ENCODE results near the gene KAT7.
A peak's percentile ranks its signal among the peaks of the same experiment; 100 is the strongest.

KAT7 gene

DNA sequence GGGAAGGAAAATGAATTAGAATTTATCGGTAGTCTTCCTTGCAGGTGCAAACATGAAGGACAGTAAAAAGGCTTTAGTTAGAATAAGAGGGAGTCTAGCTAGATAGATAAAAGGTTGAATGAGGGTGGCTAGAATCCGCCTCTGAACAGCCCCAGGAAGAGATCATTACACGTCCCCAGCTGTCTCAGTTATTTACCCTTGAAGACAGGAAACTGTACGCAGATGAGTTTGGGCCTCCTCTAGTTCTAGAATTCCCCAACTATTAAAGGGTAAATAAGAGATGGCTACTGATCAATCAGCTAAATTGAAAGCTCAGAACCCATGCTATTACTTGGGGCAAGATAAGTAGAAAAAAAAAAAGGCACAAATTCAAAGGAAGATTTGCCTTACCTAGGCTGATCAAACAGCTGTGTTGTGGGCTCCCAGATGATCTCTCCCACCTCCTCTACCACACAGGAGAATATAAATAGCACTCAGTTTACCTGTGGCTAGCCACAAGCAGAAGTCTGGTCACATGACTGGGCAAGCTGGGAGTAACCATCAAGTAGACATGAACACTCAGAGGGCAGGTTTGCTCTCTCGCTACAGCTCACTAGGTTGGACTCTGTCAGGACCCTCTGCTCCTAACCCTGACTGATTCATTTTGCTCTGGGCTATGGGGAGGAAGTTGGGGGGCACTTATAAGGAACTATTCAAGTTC lies 41.5 kb upstream of the KAT7 start:
- DNase-seq (ENCODE audit: low read depth) = no peak
- no peak overlapping the region for H3K4me3 ChIP-seq (replicated peaks; ENCODE audit: low read depth, low read length)
- TF ChIP-seq, protein P1, sequence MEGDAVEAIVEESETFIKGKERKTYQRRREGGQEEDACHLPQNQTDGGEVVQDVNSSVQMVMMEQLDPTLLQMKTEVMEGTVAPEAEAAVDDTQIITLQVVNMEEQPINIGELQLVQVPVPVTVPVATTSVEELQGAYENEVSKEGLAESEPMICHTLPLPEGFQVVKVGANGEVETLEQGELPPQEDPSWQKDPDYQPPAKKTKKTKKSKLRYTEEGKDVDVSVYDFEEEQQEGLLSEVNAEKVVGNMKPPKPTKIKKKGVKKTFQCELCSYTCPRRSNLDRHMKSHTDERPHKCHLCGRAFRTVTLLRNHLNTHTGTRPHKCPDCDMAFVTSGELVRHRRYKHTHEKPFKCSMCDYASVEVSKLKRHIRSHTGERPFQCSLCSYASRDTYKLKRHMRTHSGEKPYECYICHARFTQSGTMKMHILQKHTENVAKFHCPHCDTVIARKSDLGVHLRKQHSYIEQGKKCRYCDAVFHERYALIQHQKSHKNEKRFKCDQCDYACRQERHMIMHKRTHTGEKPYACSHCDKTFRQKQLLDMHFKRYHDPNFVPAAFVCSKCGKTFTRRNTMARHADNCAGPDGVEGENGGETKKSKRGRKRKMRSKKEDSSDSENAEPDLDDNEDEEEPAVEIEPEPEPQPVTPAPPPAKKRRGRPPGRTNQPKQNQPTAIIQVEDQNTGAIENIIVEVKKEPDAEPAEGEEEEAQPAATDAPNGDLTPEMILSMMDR (IDR thresholded peaks at IDR 0.05; ENCODE audit: low read length, missing control alignments) = no peak

DNA sequence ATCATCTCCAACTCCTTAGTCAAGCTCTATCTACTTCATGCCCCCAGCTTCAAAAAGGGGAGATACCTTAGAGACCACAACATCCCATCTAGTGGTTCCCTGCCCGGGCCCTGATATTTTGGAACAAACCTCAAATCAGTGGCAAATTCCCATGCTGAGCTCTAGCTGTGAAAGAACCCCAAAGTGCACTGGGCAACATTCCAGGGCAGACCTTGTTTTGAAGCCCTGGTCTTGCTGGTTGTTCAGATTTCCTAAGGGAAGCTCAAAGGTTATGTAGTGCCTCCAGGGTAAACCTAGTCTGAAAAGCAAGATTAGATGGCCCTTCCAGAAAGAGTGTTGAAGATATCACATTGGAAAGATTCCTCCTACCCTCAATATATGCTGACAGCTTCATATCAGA lies 40.8 kb upstream of the KAT7 start:
- no peak for DNase-seq (ENCODE audit: low read depth)
- TF ChIP-seq, protein P1 (IDR thresholded peaks at IDR 0.05; ENCODE audit: low read length, missing control alignments) = no peak
- H3K4me3 ChIP-seq (replicated peaks; ENCODE audit: low read depth, low read length) = no peak overlapping the region

DNA sequence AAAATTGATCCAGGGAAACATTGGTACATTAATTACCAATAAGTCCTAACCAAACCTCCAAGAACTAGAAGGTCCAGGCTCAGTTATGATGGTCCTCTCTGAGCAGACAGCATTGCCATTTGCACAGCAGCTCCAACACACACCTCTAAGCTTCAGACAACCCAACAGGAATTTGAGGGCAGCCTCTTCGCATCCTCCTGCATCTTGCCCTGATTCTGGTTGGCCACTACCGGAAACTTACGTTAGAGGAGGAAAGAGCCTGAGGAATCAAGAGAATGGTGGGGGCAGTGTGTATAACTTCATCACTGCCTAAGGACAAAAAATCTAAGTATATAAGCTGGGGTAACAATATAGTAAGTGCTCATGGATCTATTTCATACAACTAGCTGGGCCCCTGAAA lies 40.3 kb upstream of the KAT7 start:
- no peak for DNase-seq (ENCODE audit: low read depth)
- no peak overlapping the region for H3K4me3 ChIP-seq (replicated peaks; ENCODE audit: low read depth, low read length)

DNA sequence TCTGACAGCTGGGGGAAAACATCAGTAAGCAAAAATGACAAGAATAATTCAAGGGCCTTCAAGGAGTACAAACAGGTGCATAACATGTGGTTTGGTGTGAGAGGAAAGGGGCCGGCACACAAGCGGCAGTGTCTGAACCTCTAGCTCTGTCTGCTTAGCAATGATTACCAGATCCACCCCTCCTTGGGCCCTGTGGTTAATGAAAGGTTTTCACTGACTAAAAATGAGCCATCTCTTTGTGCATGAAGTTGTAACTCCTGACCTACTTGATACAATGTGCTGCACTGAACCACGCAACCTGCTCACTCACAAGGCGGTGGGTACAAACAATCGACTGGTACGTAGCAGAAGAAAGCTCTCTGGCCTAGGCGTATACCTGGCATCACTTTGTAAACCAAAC lies 39.7 kb upstream of the KAT7 start:
- no peak for DNase-seq (ENCODE audit: low read depth)
- no peak overlapping the region for H3K4me3 ChIP-seq (replicated peaks; ENCODE audit: low read depth, low read length)
- TF ChIP-seq, protein P1 (IDR thresholded peaks at IDR 0.05; ENCODE audit: low read length, missing control alignments) = no peak

More for the DNA sequence above, 40.3 kb upstream of the KAT7 start:
- TF ChIP-seq, protein P1 (IDR thresholded peaks at IDR 0.05; ENCODE audit: low read length, missing control alignments) = no peak

DNA sequence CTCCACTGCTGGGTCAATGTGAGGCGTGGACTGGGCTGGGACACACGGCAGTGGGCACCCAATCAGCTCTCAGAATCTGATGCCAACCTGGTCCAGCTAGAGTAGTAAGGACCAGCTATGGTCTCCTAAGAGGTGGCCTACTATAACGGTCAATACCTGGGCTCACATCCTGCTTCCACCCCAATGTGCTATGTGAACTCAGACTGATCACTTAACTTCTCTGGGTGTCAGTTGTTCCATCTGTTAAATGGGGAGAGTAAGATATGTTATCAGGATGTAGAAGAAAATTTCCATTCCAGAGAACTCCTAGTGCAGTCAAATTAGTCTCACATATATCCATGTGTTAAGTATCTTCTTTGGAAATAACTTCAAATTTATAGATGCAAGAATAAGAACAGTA lies 38.8 kb upstream of the KAT7 start:
- TF ChIP-seq, protein P1 (IDR thresholded peaks at IDR 0.05; ENCODE audit: low read length, missing control alignments) = no peak
- DNase-seq (ENCODE audit: low read depth) = no peak
- no peak overlapping the region for H3K4me3 ChIP-seq (replicated peaks; ENCODE audit: low read depth, low read length)

DNA sequence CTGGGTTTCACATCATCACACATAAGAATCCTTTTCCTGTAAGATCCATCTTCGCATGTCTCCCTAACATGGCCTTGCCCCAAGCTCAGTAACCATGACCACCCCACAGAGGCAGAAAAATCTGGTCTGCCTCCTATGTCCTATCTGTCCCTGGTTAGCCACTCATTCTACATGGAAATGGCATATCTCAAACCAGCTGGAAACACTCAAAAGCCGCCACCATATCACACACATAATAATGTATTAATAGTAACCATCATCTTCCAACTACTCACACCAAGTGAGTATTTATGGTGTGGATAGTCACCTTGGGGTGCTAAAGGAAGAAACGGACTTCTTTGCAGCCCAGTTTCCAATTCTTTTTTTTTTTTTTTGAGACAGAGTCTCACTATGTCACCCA lies 36.0 kb upstream of the KAT7 start:
- H3K4me3 ChIP-seq (replicated peaks; ENCODE audit: low read depth, low read length) = no peak overlapping the region
- DNase-seq (ENCODE audit: low read depth) = no peak
- TF ChIP-seq, protein P1 (IDR thresholded peaks at IDR 0.05; ENCODE audit: low read length, missing control alignments) = no peak

DNA sequence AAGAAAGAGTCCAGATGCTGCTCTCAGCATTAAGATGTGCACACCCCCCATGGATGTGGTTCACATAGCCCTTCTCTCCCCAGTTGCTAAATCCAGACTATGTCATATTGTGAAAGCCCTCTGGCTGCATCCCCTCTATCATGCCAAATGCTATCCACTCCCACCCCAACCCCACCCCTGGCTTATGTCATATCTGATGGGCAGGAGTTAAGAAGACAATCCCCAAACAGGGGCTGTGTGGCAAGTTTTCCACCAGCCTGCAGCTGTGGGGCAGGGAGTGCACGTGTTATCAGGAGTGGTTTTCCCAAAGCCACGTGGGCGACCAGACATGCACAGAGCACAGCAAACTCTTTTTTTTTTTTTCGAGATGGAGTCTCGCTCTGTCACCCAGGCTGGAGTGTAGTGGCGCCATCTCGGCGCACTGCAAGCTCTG lies 34.5 kb upstream of the KAT7 start:
- TF ChIP-seq, protein P1 (IDR thresholded peaks at IDR 0.05; ENCODE audit: low read length, missing control alignments) = no peak
- H3K4me3 ChIP-seq (replicated peaks; ENCODE audit: low read depth, low read length) = no peak overlapping the region
- peak; percentile 67 for DNase-seq (ENCODE audit: low read depth)
